Left ventricle myocardium superior (tissue), 1 donor: ENCODE results near the gene CES2. TPM values are rescaled to one million over a fixed set of nuclear protein-coding genes. Genes with fewer than 3 reads are reported as not detected.

Experiments used
- total RNA-seq: library from RNA; stranded (reverse); fragmentation: NEBNext Ultra II Directional; extraction: Animal tissue kit (Norgen Biotek cat#: 25700); gene quantifications from one replicate; pipeline ENCODE4 v1.2.1, GENCODE V29; 2021
- donor health status: DM: no; HTN: yes; CAD: no; lungs with severe emphysema.

CES2 gene
- total RNA-seq, 1 donor from 2014 or later, result 103 TPM

Other genes with a start within 250 kb of the CES2 start
- gene CMTM4, start 238.8 kb upstream of the CES2 start, total RNA-seq, result 12.7 TPM
- gene DYNC1LI2, start 183.9 kb upstream of the CES2 start, total RNA-seq, result 80.6 TPM
- not detected for gene TERB1, start 133.9 kb upstream of the CES2 start, total RNA-seq
- gene NAE1, start 104.5 kb upstream of the CES2 start, total RNA-seq, result 35.7 TPM
- gene CA7, start 91.1 kb upstream of the CES2 start, total RNA-seq, result not detected
- gene PDP2, start 55.0 kb upstream of the CES2 start, total RNA-seq, result 2.2 TPM
- gene CDH16, start 16.6 kb upstream of the CES2 start, total RNA-seq, result not detected
- 86.7 TPM for gene RRAD, start 10.0 kb upstream of the CES2 start, total RNA-seq
- 114 TPM for gene CIAO2B, start 1.1 kb upstream of the CES2 start, total RNA-seq
- gene CES3, start 25.8 kb downstream of the CES2 start, total RNA-seq, result 1.6 TPM
- 6.7 TPM for gene CES4A, start 53.1 kb downstream of the CES2 start, total RNA-seq
- 24.2 TPM for gene CBFB, start 93.6 kb downstream of the CES2 start, total RNA-seq
- gene PHAF1, start 174.4 kb downstream of the CES2 start, total RNA-seq, result 10.7 TPM
- 7.8 TPM for gene B3GNT9, start 215.5 kb downstream of the CES2 start, total RNA-seq
- gene TRADD, start 224.4 kb downstream of the CES2 start, total RNA-seq, result 7.2 TPM
- gene FBXL8, start 224.4 kb downstream of the CES2 start, total RNA-seq, result 12.0 TPM
- 71.0 TPM for gene HSF4, start 229.2 kb downstream of the CES2 start, total RNA-seq
- gene NOL3, start 235.0 kb downstream of the CES2 start, total RNA-seq, result 125 TPM
- gene MATCAP1, start 248.4 kb downstream of the CES2 start, total RNA-seq, result 12.4 TPM